Trophoblast cell (in vitro differentiated cells and primary cell): Measurements from ENCODE around the gene HMGB2.

Experiments
- DNase-seq, 2 donors: peaks; one replicate each; pipeline ENCODE4 v3.0.0-alpha.2; 2016
- H2AFZ ChIP-seq: 2 replicates; pipeline ENCODE4 v1.6.1; 2013; ENCODE audit warnings: low read length, moderate library complexity, mild to moderate bottlenecking; ENCODE audit not compliant: insufficient read depth, poor library complexity
- H2AK5ac ChIP-seq: 2 replicates; pipeline ENCODE4 v1.6.1; 2013; ENCODE audit warnings: mild to moderate bottlenecking, low read length
- H2BK120ac ChIP-seq: 2 replicates; pipeline ENCODE4 v1.6.1; 2013; ENCODE audit warnings: low read length, mild to moderate bottlenecking, moderate library complexity; ENCODE audit not compliant: insufficient read depth, poor library complexity
- H2BK12ac ChIP-seq: 2 replicates; pipeline ENCODE4 v1.6.1; 2013; ENCODE audit warnings: mild to moderate bottlenecking, low read length, moderate library complexity
- H2BK5ac ChIP-seq: 2 replicates; pipeline ENCODE4 v1.6.1; 2013; ENCODE audit warnings: low read length, low read depth, moderate library complexity, mild to moderate bottlenecking; ENCODE audit not compliant: poor library complexity
- H3K14ac ChIP-seq: 2 replicates; pipeline ENCODE4 v1.6.1; 2013; ENCODE audit warnings: mild to moderate bottlenecking, low read length
- H3K18ac ChIP-seq: 2 replicates; pipeline ENCODE4 v1.6.1; 2013; ENCODE audit warnings: mild to moderate bottlenecking, low read length
- H3K23ac ChIP-seq: 2 replicates; pipeline ENCODE4 v1.6.1; 2013; ENCODE audit warnings: low read length
- H3K27ac ChIP-seq: 2 replicates; pipeline ENCODE4 v1.5.1; 2013; ENCODE audit warnings: low read depth, mild to moderate bottlenecking, inconsistent platforms, low read length, moderate library complexity
- H3K27me3 ChIP-seq: 2 replicates; pipeline ENCODE4 v1.6.1; 2013; ENCODE audit warnings: inconsistent platforms, mild to moderate bottlenecking, low read length, moderate library complexity; ENCODE audit not compliant: insufficient read depth
- H3K36me3 ChIP-seq, 2 experiments: 1 replicate in 1 of 2; 2 replicates in 1 of 2; pipeline ENCODE4 v1.6.1; 2013; ENCODE audit warnings: low read length in 2 of 2, mild to moderate bottlenecking in 2 of 2, moderate library complexity in 1 of 2; ENCODE audit not compliant: insufficient read depth in 2 of 2, control insufficient read depth in 1 of 2
- H3K4ac ChIP-seq: 2 replicates; pipeline ENCODE4 v1.6.1; 2013; ENCODE audit warnings: low read depth, mild to moderate bottlenecking, low read length, moderate library complexity
- H3K4me1 ChIP-seq, 2 experiments: 1 replicate in 1 of 2; 2 replicates in 1 of 2; pipeline ENCODE4 v1.6.1; 2013; ENCODE audit warnings: low read length in 2 of 2, mild to moderate bottlenecking in 2 of 2, moderate library complexity in 1 of 2; ENCODE audit not compliant: insufficient read depth in 2 of 2, control insufficient read depth in 1 of 2
- H3K4me2 ChIP-seq: 2 replicates; pipeline ENCODE4 v1.6.1; 2013; ENCODE audit warnings: inconsistent platforms, mild to moderate bottlenecking, low read length, moderate library complexity
- H3K4me3 ChIP-seq: 2 replicates; pipeline ENCODE4 v1.5.1; 2013; ENCODE audit warnings: mild to moderate bottlenecking, low read depth, low read length, inconsistent platforms
- H3K79me1 ChIP-seq: one replicate; pipeline ENCODE4 v1.6.1; 2013; ENCODE audit warnings: low read length
- H3K79me2 ChIP-seq: 2 replicates; pipeline ENCODE4 v1.6.1; 2013; ENCODE audit warnings: low read length, mild to moderate bottlenecking; ENCODE audit not compliant: control insufficient read depth, insufficient read depth, poor library complexity
- H3K9ac ChIP-seq: 2 replicates; pipeline ENCODE4 v1.6.1; 2013; ENCODE audit warnings: mild to moderate bottlenecking, low read length
- H3K9me3 ChIP-seq: 2 replicates; pipeline ENCODE4 v1.6.1; 2013; ENCODE audit warnings: low read depth, mild to moderate bottlenecking, control low read depth, inconsistent platforms, low read length; ENCODE audit not compliant: insufficient read depth
- H4K12ac ChIP-seq: 2 replicates; pipeline ENCODE4 v1.6.1; 2013; ENCODE audit warnings: low read depth, mild to moderate bottlenecking, low read length, moderate library complexity
- H4K8ac ChIP-seq: 2 replicates; pipeline ENCODE4 v1.6.1; 2013; ENCODE audit warnings: low read depth, mild to moderate bottlenecking, low read length, moderate library complexity
- H4K91ac ChIP-seq: one replicate; pipeline ENCODE4 v1.6.1; 2013; ENCODE audit warnings: low read depth, mild to moderate bottlenecking, low read length, moderate library complexity
- WGBS: extraction: QIAGEN DNeasy Blood & Tissue Kit; methylation state at CpG from one replicate; pipeline ENCODE4 v1.1.7; 2013; ENCODE audit warnings: missing lambda C conversion rate; ENCODE audit not compliant: insufficient read length, insufficient coverage; ENCODE audit errors: extremely low coverage; 5-methylcytosine and 5-hydroxymethylcytosine counted together

The HMGB2 gene

GRCh38 chr4:173314715-173315114 is 19.4 kb downstream of the HMGB2 start:
- DNase-seq = no peak
- Histone ChIP-seq H3K4ac (no peak overlapping the region), H2AK5ac (no peak overlapping the region), H3K14ac (no peak overlapping the region), H3K4me3 (no peak overlapping the region), H4K8ac (no peak overlapping the region), H2BK5ac (no peak overlapping the region), H4K91ac (no peak overlapping the region), H2AFZ (no peak overlapping the region), H3K79me2 (no peaks in the 10 kb centered on the region), H3K4me2 (no peak overlapping the region), H3K9ac (no peak overlapping the region), H3K36me3 (peaks cover 2 to 3% of the 10 kb centered on the region in 2 experiments), H3K9me3 (no peaks in the 10 kb centered on the region), H3K18ac (no peak overlapping the region), H3K4me1 (peaks cover 0 to 4% of the 10 kb centered on the region in 2 experiments), H4K12ac (no peak overlapping the region), H3K23ac (no peak overlapping the region), H2BK12ac (no peak overlapping the region), H3K27ac (no peak overlapping the region), H3K79me1 (no peaks in the 10 kb centered on the region), H3K27me3 (no peaks in the 10 kb centered on the region), H2BK120ac (no peak overlapping the region)
- no CpG with 5 or more reads among the region's 3 CpGs for WGBS

GRCh38 chr4:173311368-173311767 is 22.8 kb downstream of the HMGB2 start:
- no peak overlapping the region for H3K27ac ChIP-seq
- no peak overlapping the region for H3K4ac ChIP-seq
- no peaks in the 10 kb centered on the region for H3K27me3 ChIP-seq
- no peak overlapping the region for H3K9ac ChIP-seq
- H4K91ac ChIP-seq = no peak overlapping the region
- H3K79me1 ChIP-seq = no peaks in the 10 kb centered on the region
- no peak overlapping the region for H3K4me2 ChIP-seq
- no peaks in the 10 kb centered on the region for H3K79me2 ChIP-seq
- H2AK5ac ChIP-seq = no peak overlapping the region
- H4K8ac ChIP-seq = no peak overlapping the region
- H3K23ac ChIP-seq = no peak overlapping the region
- no peak overlapping the region for H3K4me3 ChIP-seq
- H2AFZ ChIP-seq = no peak overlapping the region
- no peak overlapping the region for H3K14ac ChIP-seq
- no peak for DNase-seq
- no peak overlapping the region for H3K18ac ChIP-seq
- H3K36me3 ChIP-seq = peaks cover 2 to 5% of the 10 kb centered on the region in 2 experiments
- no peaks in the 10 kb centered on the region for H3K9me3 ChIP-seq
- no peak overlapping the region for H2BK120ac ChIP-seq
- no CpG with 5 or more reads among the region's 4 CpGs for WGBS
- H2BK5ac ChIP-seq = no peak overlapping the region
- no peak overlapping the region for H2BK12ac ChIP-seq
- H3K4me1 ChIP-seq = peaks cover 0 to 4% of the 10 kb centered on the region in 2 experiments
- H4K12ac ChIP-seq = no peak overlapping the region

- Histone ChIP-seq H2BK120ac (no peak overlapping the region), H3K4me2 (no peak overlapping the region), H3K14ac (no peak overlapping the region), H3K4me3 (no peak overlapping the region), H2AFZ (no peak overlapping the region), H3K4me1 (peaks cover 0 to 4% of the 10 kb centered on the region in 2 experiments), H3K18ac (no peak overlapping the region), H3K27me3 (no peaks in the 10 kb centered on the region), H2AK5ac (no peak overlapping the region), H3K9ac (no peak overlapping the region), H4K91ac (no peak overlapping the region), H2BK5ac (no peak overlapping the region), H4K12ac (no peak overlapping the region), H3K79me1 (no peaks in the 10 kb centered on the region), H3K9me3 (no peaks in the 10 kb centered on the region), H2BK12ac (no peak overlapping the region), H3K4ac (no peak overlapping the region), H3K79me2 (no peaks in the 10 kb centered on the region), H3K27ac (no peak overlapping the region), H4K8ac (no peak overlapping the region), H3K23ac (no peak overlapping the region), H3K36me3 (peaks cover 1 to 2% of the 10 kb centered on the region in 2 experiments)
- DNase-seq = no peak
- no CpG with 5 or more reads among the region's 3 CpGs for WGBS
Observed at GRCh38 chr4:173307778-173308177, 26.4 kb downstream of the HMGB2 start.

GRCh38 chr4:173301518-173302201 is 32.5 kb downstream of the HMGB2 start:
- H3K79me1 ChIP-seq = no peaks in the 10 kb centered on the region
- H2BK5ac ChIP-seq = no peak overlapping the region
- H4K12ac ChIP-seq = no peak overlapping the region
- H3K79me2 ChIP-seq = no peaks in the 10 kb centered on the region
- H3K36me3 ChIP-seq = peaks cover 0 to 4% of the 10 kb centered on the region in 2 experiments
- no peak overlapping the region for H2BK12ac ChIP-seq
- no peak overlapping the region for H3K4me2 ChIP-seq
- no peak overlapping the region for H4K8ac ChIP-seq
- H3K27ac ChIP-seq = no peak overlapping the region
- H3K27me3 ChIP-seq = no peaks in the 10 kb centered on the region
- no peak overlapping the region for H3K23ac ChIP-seq
- H3K9ac ChIP-seq = no peak overlapping the region
- H3K4ac ChIP-seq = no peak overlapping the region
- WGBS = no CpG with 5 or more reads among the region's 5 CpGs
- H3K4me3 ChIP-seq = no peak overlapping the region
- H2BK120ac ChIP-seq = no peak overlapping the region
- no peak overlapping the region for H3K18ac ChIP-seq
- DNase-seq = peak in 1 of 2 donors; percentile 69
- H2AK5ac ChIP-seq = no peak overlapping the region
- no peak overlapping the region for H2AFZ ChIP-seq
- no peaks in the 10 kb centered on the region for H3K4me1 ChIP-seq
- H3K14ac ChIP-seq = no peak overlapping the region
- H3K9me3 ChIP-seq = no peaks in the 10 kb centered on the region
- H4K91ac ChIP-seq = no peak overlapping the region
